Omental fat pad (tissue), 4 donors: ENCODE measurements around the gene HAS3. TPM values are rescaled to one million over a fixed set of nuclear protein-coding genes. Genes with fewer than 3 reads are reported as not detected.

Source experiments
- ATAC-seq: fragments of 150-250 bp; one replicate; pipeline ENCODE4 v1.9.1; 2016; ENCODE audit warnings: mild to moderate bottlenecking, moderate library complexity; ENCODE audit not compliant: low FRiP score
- DNase-seq: peaks from one replicate; pipeline ENCODE4 v3.0.0-alpha.2; 2019; ENCODE audit warnings: low spot score
- CTCF ChIP-seq, 3 donors: fragments of 450-650 bp; IDR thresholded peaks; one replicate each; pipeline ENCODE4 v1.5.1; 2016 to 2017; ENCODE audit warnings: antibody characterized with exemption in 3 of 3, mild to moderate bottlenecking in 3 of 3, moderate library complexity in 2 of 3
- total RNA-seq, 4 donors: library from RNA; depleted of rRNA; stranded (reverse); fragments of >200 nt; gene quantifications; one replicate each; pipeline ENCODE4 v1.1.0, GENCODE V29; 2016

The HAS3 gene
- total RNA-seq, 4 donors from 2014 or later: 0.36 to 2.2 (median 1.2) TPM

- no peak for TF ChIP-seq CTCF (IDR thresholded peaks at IDR 0.05)
- ATAC-seq: no peak
- DNase-seq: no peak
Measured at GRCh38 chr16:69079697-69080096, 25.8 kb upstream of the HAS3 start.

DNA sequence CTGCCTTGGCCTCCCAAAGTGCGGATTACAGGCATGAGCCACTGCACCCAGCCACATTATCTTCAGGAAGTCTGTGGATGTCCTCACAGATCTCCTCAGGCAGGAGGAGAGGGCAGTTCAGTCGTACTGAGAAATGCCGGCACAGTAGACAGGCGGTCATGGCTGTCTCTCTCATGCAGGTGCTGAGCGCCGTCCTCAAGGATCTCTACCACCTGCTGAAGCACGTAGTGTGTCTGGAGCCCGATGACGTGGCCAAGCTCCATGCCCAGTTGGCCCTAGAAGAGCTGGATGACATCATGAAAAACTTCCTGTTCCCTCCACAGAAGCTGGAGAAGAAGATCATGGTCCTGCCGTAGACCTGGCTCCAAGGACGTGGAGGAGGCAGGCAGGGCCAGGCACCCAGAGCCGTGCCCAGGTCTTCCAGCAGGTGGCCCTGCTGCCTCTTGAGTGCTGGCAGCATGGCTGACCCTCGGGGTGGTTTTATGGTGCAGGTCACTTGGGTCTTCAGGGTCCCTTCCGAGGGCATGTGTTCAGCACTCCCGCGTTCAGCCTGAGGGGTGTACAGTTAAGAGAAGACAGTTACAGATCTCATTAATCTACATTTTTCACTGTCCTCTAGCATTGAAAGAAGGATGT lies 22.0 kb upstream of the HAS3 start:
- no peak for DNase-seq
- no peak for TF ChIP-seq CTCF (IDR thresholded peaks at IDR 0.05)
- ATAC-seq: no peak

DNA sequence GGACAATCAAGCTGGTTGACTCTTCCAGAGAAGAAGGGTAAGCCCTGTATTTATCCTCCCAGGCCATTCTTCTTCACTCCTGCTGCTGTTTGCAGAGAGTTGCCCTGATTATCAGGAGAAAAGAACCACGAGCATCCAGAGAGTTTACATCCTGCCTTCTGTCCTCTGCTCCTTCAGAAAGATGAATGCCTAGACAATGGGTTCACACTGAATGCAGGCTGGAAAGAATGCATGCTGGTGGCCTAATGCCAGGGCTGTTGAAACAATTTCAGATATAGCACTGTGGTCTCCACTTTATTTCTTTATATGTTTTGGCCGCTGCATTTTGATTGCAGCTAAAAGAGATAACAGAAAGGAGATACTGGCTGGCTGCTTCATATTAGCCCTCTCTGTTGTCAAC lies 21.2 kb upstream of the HAS3 start:
- DNase-seq: no peak
- no peak for ATAC-seq
- no peak for TF ChIP-seq CTCF (IDR thresholded peaks at IDR 0.05)

DNA sequence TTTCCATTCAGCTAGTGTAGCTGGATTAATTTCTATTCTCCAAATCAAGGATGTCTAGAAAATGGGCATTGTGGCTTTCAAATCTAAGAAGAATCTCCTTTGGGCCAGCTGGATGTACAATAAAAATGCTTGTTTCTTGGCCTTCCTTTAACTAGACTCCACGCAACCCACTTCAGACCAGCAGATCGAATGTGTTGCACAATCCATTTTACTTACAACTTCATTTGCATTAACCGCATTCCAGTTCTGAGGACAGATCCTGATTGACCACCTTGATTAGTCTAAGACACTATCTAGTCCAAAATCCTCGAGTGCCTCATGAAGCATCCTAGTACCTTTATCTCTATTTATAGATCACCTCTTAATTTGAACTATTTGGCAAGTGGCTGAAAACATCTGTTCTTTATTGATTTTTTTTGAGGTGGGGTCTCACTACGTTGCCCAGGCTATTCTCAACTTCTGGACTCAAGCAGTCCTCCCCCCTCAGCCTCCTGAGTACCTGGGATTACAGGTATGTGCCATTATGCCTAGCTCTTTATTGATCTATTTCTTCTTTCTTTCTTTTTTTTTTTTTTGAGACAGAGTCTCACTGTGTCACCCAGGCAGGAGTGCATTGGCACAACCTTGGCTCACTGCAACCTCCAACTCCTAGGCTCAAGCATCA lies 20.3 kb upstream of the HAS3 start:
- no peak for DNase-seq
- TF ChIP-seq CTCF (IDR thresholded peaks at IDR 0.05): no peak

DNA sequence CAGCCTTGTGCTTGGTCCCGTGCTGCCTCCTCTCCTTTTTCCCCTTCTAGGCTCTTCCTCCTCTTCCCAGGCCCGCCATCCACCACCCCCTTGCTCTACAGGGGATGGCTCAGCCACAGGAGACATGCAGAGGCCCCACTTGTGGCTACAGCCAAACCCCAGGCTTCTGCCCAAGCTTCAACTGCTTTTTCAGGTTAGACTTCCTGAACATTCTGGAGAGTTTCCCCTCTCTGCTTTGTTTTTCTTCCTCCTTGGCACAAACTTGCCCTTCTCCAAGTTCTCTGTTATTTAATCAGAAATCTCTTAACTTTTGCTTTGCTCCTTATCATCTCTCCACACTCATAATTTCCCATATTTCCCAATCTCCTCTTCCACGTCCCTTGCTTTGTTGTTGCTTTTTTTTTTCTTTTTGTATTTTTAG lies 18.3 kb upstream of the HAS3 start:
- no peak for TF ChIP-seq CTCF (IDR thresholded peaks at IDR 0.05)
- ATAC-seq (no peak), DNase-seq (no peak)

More for the DNA sequence above, 20.3 kb upstream of the HAS3 start:
- no peak for ATAC-seq

DNA sequence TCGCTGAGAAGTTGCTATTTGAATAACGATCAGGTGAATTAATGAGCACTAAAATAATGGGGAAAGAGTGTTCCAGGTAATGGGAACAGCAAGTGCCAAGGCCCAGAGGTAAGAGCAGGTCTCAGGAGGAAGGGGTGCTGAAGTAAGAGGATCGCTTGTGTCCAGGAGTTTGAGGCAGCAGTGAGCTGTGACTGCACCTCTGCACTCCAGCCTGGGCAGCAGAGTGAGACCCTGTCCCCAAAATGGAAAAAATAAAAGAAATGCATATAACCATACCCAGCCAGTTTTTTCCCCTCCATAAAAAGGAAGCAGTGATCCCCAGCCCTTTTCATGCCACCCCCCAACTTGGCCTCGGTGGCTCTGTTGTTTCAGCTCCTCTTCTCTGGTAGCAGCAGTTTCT lies 16.8 kb upstream of the HAS3 start:
- DNase-seq (no peak), ATAC-seq (no peak)
- TF ChIP-seq CTCF (IDR thresholded peaks at IDR 0.05): no peak
